Activated T-cell treated with anti-CD3 and anti-CD28 coated beads for 24 hours (primary cell): Measurements from ENCODE around the gene ERMARD.
A peak's percentile ranks its signal among the peaks of the same experiment; 100 is the strongest.

Source experiments
- DNase-seq: peaks from one replicate; pipeline ENCODE4 v3.0.0-alpha.2; 2020; ENCODE audit warnings: low read depth

Gene ERMARD

DNA sequence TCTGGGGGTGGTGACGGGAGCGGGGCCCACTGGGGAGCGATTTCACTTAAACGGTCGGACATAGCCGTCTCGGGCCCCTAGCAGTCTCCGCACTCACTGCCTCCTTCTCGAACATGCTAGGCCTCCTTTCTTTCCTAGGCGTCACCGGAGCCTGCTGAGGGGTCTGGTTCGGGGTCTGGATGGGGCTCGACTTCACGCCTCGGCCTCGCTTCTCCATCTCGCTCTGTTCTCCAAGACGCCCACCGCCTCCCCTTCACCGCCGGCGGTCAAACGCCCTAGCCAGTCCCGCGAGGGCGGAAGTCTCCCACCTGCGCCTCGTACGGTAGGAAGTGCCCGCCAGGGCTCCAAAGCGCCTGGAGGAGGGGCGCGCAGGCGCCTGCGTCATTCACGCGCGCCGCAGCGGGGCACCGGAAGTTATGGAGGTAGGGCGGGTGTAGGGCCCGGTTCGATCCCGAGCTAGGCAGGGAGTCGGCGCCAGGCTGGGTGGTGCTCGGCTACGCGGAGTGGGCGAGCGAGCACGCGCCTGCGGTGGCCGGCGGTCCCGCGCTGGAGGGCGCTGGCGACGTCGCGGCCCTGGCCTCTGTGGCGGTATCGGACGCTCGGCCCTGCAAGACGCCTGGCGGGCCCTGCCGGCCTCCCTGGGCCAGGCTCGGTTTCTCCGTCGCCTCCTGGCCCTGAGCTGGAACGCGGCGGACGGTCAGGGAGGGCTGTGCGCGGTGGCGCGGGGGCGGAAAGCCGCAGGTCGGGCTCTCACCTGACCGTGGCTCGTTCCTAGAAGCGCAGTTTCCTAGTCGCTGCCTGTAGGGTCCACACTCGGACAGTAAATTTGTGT, at the start of gene ERMARD, which contains the start of gene DYNLT2:
Gene ERMARD (plus strand): TSS at position 381 of the 832 bp plus-strand sequence. CDS start 36 bp downstream, at position 417.
Gene DYNLT2 (minus strand): TSS at position 331 of the 832 bp plus-strand sequence. CDS start 114 bp downstream, at position 217.
- DNase-seq, result peak; percentile 94

- DNase-seq, result peak; percentile 97
Observed at GRCh38 chr6:169701954-169702839, 49.2 kb upstream of the ERMARD start, which contains the start of the genes C6orf120 and WDR27. Gene C6orf120, plus strand, starts transcription at chr6:169702126. Its CDS starts 334 bp downstream, at chr6:169702460. Gene WDR27, minus strand, starts transcription at chr6:169702029. Its CDS starts 13,024 bp downstream, at chr6:169689005.

DNA sequence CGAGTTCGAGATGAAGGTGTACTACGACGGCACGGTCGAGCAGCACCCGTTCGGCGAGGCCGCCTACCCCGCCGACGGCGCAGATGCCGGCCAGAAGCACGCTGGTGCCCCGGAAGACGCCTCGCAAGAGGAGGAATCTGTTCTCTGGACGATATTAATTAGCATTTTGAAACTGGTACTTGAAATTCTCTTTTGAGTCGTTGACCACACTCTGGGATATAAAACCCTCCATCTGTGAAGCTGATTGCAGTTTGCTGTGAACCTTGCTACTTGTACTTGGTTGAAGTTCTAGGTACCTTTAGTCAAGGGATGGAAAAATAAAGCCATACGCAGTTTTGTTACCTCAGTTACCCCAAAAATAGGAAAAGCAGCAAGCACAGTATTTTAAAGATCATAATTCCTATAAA, 48.6 kb upstream of the ERMARD start:
- no peak for DNase-seq

GRCh38 chr6:169707772-169708171, 43.6 kb upstream of the ERMARD start:
- DNase-seq, result no peak

DNA sequence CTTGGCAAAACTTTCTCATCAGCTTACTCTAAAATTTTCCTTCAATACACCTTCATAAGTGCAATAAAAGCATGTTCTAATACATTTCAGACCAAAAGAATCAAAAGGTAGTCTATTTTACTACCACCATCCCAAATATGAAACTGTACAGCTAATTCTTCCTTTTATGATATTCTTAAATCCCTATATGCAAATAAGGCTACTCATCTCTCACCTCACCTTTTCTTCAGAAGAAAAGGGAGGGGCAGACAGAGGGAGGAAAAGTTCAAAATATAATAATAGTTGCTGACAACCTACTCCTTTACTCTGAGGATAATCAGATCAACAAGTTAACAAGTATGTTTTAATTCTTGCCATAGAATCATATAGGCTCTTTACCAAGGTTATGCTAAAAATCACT, 42.1 kb upstream of the ERMARD start:
- no peak for DNase-seq

- no peak for DNase-seq
Observed at GRCh38 chr6:169710009-169710408, 41.4 kb upstream of the ERMARD start.

DNA sequence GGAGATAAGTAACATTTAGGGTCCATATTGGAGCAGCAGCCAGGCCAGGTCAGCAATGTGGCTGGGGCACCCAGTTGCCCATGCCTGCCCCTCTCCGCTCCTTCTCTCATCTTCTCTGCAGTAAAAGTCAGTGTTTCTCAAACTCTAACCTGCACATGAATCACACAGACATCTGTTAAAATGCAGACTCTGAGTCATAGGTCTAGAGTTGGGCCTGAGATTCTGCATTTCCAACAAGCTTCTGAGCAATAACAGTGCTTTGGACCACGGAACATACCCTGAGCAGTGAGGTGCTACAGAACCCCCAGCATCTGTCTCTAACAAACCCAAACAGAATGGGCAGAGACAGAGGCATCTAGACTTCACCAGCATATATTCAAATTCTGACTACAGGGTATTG, 37.2 kb upstream of the ERMARD start:
- no peak for DNase-seq

GRCh38 chr6:169714595-169714994, 36.8 kb upstream of the ERMARD start:
- DNase-seq, result no peak

- no peak for DNase-seq
Observed at GRCh38 chr6:169719117-169719516, 32.3 kb upstream of the ERMARD start.

- DNase-seq, result no peak
Observed at GRCh38 chr6:169720207-169720855, 31.1 kb upstream of the ERMARD start.

DNA sequence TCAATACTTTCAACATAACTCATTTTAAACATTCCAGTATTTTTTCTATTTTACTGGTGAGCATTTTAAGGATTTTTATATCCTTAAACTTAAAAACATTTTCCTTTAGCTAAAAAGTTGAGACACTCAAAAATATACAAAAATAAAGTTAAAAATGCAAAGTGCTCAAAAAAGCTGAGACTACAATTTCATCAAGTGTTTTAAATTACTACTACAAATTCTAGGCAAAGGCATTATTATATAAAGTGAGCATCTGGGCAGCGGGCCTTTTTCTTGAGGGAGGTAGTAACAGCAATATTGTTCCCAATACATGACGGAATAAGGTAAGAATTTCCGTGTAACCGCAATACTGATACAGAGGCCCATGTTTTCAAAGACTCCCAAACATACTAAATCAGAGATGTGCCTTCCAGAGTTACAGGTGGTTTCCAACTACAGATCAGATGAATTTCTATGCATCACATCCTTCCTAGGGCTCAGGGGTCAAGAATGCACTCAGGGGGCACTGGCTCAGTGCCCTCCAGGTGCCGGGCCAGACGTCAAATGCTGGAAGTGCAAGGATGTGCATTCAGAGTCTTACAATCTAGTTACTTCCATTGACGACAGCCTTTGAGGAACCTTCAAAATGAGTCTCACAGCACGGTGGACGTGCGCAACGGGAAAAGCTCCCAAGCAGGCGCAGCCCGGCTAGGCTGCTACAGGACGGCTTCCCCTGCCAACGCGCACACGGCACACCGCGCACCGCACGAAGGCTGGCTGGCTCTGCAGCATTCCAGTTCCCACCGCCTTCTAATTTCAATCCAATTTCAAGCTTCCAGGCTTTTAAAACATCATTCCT, 28.8 kb upstream of the ERMARD start:
- DNase-seq, result peak; percentile 10

DNA sequence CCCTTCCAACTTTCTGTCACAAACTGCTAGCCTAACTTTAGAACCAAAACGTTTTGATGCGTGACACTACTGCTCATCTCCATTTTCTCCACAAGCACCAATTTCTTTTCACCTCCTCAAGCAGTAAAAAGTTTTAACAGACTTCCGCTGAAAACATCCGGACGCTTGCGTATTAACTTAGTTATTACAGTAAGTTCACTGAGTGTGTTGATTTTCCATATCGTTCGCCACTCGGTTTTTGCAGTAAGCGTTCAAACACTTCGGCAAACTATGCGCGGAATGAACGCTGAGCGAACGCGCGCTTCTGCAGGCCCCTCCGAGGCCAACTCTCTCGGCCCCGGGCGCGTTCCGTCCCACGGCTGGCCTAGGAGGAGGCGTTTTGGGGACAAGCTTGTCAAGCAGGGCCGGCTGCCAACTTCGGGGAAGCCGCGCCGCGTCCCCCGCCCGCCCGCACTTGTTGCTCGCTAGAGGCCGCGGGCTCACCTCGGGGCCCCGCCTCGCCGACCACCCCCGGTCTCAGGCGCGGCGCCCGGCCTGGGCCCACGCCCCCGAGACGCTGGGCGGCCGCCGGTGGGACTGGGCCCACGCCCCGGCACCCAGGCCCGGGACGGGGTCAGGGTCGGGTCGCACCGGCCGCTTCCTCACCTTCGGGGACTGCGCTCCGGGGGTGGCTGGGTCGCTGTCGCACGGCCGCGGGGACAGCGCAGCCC, 28.1 kb upstream of the ERMARD start:
- peak; percentile 48 for DNase-seq

- DNase-seq, result peak; percentile 15
Observed at GRCh38 chr6:169723991-169724493, 27.4 kb upstream of the ERMARD start.

DNA sequence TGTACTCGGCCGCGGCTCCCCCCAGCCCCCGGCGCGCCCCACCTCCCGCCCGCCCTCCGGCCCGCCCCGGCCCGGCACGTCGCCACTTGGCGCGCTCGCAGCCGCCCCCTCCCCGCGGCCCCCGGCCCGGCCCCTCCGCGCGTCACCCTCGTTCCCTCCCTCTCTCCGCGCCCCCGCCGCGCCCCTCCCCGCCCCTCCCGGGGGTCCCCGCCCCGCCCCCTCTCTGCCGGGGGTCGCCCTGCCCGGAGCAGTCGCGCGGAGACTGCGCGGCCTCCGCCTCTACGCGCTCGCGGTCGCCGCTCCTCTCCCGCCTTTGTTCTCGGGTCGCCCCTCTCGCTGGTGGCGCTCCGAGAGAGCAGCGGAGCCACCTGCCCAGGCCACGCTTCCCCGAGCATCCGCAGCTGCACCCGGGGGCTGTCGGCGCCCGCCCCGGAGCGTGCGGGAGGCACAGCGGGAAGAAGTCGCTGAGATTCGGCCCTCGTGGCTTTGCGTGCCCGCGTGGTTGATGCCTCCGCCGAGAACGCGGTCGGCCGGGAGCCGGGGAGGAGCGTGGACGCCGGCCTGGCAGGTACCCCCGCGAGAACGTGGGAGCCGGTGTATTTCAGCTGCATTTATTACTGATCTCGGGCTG, 26.8 kb upstream of the ERMARD start, which contains the start of gene PHF10:
Gene PHF10 (minus strand): TSS at position 7 of the 631 bp plus-strand sequence. CDS start 569 bp downstream, outside the sequence.
- peak; percentile 70 for DNase-seq

DNA sequence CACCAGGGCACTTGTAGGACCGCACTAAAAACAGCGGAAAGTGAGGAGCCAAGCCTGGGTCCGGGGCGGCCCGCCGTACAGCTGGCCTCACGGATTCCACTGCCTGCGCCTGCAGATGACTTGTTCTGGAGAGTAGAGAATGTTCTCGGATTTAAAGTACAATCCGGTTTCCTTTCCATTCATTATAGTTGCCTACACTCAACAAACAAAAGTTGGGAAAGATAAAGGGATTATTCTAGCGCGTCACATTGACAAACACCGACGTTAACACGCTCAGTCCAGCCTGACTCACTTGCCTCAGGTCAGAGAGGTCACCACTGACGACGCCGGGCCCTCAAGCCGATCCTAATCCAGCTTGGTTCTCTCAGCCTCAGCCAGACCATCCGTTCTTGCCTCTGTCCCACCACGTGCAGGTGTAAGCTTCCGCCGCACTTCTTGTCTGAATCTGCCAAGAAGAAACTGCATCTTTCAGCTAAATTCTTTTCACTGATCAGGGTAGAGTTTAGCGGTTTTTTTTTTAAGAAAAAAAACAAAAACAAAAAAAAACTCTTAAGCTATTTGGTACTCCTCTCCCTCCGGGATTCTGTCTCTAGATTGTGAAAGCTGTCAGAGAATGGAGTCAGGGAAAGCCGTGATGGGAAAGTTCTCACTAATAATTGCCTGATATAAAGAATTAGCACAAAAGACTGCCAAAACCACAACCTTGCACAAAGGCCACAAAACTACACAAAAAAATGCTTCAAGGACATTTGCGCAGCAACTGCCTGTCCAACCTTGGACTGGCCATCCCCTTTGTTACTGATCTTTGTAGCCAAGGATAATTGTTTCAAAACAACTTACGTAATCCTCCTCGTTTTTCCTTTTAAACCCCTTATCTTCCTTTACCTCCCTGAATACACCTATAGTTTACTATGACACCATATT, 26.0 kb upstream of the ERMARD start:
- peak; percentile 11 for DNase-seq

DNA sequence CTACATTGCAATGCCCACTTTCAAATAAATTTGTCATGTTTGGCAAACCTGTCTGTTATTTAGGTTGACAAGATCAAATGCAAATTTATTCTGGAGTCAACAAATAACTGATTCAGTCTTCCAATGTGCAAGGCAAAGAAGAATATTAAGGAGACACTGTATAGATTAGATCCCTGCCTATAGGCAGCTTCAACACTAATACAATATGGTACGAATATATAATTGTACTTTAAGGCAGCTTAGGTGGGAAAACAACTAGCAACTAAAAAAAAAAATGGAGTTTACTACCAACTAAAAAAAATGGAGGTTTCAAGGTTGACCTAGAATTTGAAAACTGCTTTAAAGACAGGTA, 25.4 kb upstream of the ERMARD start:
- no peak for DNase-seq

- no peak for DNase-seq
Observed at GRCh38 chr6:169726963-169727362, 24.5 kb upstream of the ERMARD start.

DNA sequence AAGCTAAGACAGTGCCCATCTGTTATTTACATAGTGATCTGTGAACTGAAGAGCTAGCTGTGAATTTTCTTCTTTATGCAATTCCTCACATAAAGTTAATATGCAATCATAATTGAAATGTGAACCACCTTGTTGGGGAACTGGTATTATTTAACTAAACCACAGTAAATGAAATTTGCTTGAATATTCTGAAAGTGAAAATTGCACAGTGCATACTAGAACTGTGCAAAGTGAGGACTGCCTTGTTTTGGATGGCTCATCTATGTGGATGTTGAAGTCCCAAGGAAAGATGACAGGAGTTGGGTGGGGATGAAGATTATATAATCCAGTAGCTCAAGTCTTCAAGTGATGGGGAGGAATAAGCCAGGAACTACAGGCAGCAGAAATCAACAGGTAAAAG, 21.5 kb upstream of the ERMARD start:
- no peak for DNase-seq
